Transverse colon (tissue), 4 donors: ENCODE measurements around the gene HIVEP2.

Experiments used
- CTCF ChIP-seq, 5 experiments: fragments of 200-600 bp in 3 of 5; fragments of 450-650 bp in 2 of 5; sonication (generic) in 3 of 5; IDR thresholded peaks; 1 replicate in 2 of 5; 2 replicates in 3 of 5; pipeline ENCODE4 v1.5.1; 2016 to 2017; ENCODE audit warnings: antibody characterized with exemption in 5 of 5, inconsistent platforms in 3 of 5, mild to moderate bottlenecking in 2 of 5, moderate library complexity in 1 of 5
- POLR2AphosphoS5 ChIP-seq, 3 donors: sonication (generic); formaldehyde crosslinking; IDR thresholded peaks; one replicate each; pipeline ENCODE4 v1.6.1; 2016; ENCODE audit warnings: antibody characterized with exemption in 3 of 3

DNA sequence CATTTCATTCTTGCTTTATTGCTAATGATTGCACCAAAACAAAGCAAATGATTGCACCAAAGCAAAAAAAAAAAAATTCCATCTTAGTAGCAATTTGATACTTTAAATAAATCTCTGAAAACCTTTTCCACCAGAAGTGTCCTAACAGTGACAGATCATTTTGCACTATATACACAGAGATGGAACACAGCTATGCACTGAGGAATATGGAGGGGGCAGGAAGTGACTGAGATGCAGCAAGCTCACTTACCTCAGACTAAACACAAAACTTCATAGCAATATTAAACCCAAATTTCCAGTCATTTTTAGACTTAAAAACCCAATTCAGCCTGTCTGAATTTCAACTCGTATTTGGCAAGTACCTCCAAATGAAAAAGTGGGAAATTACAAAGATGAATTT, 41.2 kb downstream of the HIVEP2 start:
- TF ChIP-seq CTCF (IDR thresholded peaks at IDR 0.05) (no peak), POLR2AphosphoS5 (IDR thresholded peaks at IDR 0.05) (no peak)
